ENCODE data around the gene ZNRF3.
A peak's percentile ranks its signal among the peaks of the same experiment; 100 is the strongest.

ZNRF3 gene

DNA sequence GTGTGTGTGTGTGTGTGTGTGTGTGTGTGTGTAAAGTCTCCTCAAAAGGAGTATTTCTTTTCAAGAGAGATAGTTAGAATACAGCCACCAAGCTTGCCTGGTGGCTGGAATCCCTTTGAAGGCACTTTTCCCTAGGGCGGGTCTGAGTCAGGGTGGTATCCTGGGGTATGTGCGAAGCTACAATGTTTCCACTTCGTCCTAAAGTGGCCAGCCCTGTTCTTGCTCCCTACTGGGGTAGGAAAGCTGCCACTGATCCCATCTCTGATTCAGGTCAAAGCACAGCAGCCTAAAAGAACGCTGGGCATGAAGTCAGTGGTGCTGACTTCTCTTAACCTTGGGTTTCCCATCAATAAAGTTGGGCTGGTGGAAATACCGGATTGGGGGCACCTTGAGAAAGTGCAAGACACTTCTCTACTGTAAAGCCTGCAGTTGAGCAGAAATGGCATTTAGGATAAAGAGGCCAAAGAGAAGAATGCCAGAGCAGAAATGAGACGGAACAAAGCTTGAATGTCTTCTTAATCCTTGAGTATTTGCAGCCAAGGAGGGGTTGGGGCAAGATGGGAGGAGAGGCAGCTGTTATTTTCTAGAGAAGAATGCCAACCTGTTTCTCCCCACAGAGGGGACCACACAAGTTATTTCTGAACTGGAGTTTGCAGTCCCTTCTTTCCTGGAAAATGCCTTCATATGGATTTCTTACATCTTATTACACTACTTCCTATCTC lies 35.3 kb downstream of the ZNRF3 start:
- DNase-seq (ENCODE audit: low read depth) = no peak
- TF ChIP-seq, protein P1, sequence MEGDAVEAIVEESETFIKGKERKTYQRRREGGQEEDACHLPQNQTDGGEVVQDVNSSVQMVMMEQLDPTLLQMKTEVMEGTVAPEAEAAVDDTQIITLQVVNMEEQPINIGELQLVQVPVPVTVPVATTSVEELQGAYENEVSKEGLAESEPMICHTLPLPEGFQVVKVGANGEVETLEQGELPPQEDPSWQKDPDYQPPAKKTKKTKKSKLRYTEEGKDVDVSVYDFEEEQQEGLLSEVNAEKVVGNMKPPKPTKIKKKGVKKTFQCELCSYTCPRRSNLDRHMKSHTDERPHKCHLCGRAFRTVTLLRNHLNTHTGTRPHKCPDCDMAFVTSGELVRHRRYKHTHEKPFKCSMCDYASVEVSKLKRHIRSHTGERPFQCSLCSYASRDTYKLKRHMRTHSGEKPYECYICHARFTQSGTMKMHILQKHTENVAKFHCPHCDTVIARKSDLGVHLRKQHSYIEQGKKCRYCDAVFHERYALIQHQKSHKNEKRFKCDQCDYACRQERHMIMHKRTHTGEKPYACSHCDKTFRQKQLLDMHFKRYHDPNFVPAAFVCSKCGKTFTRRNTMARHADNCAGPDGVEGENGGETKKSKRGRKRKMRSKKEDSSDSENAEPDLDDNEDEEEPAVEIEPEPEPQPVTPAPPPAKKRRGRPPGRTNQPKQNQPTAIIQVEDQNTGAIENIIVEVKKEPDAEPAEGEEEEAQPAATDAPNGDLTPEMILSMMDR (IDR thresholded peaks at IDR 0.05; ENCODE audit: low read depth, low read length, missing control alignments) = no peak
- in situ Hi-C loops (cut with HindIII; ENCODE audit: low sequenced_read_pairs) = no loop called here
- no peak overlapping the region for H3K4me3 ChIP-seq (ENCODE audit: low read depth, low read length)

DNA sequence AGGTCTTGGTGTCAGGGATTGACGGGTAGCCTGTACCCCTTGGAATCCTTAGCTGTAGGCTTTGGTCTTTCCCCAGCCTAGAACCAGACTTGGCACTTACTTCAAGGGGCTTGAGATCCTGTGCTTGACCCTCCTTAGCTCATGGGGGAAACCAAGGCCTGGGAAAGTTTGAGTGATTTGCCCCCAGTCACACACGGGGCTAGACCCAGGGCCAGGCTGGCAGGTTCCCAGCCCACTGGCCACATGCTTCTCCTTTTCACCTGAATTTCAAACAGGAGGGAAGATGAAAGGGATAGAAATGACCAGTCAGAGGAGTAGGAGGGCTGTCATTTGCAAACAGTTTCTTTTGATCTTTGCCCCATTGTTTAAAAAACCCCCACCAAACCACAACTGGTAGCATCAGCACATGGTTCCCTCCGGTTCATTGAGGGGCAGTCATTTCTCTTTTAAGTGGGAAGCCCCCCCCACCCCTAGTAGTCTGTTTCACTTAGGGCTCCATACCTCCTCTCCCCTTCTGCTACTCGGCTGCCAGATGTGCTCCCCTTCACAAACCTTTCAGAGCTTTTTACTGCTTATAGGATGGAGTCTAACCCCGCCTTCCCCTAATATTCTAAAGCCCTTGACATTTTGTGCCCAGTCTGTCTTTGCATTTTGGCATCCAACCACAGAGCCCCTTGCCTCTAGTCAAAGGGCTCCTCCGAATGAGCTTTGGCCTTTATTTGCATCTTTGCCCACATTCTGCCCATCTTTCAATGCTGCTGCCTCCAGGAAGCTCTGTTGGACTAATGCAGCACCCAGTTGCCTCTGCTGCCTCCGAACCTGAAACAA lies 37.6 kb downstream of the ZNRF3 start:
- TF ChIP-seq, protein P1 (IDR thresholded peaks at IDR 0.05; ENCODE audit: low read depth, low read length, missing control alignments) = no peak
- in situ Hi-C loops (cut with HindIII; ENCODE audit: low sequenced_read_pairs) = no loop called here

DNA sequence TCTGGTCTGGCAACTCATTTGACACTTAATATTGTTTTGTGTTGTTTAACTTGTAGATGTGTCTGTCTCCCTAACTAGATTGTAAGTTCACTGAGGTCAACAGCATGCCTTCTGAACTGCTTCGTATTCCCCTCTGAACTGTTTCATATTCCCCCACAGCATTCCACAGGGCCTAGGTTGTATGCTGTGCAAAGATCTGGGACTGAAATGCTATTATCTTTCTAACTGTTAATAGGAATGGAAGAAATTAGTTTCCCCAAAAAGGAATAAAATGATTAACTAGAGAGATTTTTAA lies 38.2 kb downstream of the ZNRF3 start:
- no peak overlapping the region for H3K4me3 ChIP-seq (ENCODE audit: low read depth, low read length)
- TF ChIP-seq, protein P1 (IDR thresholded peaks at IDR 0.05; ENCODE audit: low read depth, low read length, missing control alignments) = no peak
- in situ Hi-C loops (cut with HindIII; ENCODE audit: low sequenced_read_pairs) = no loop called here
- no peak for DNase-seq (ENCODE audit: low read depth)

More for the DNA sequence above, 37.6 kb downstream of the ZNRF3 start:
- DNase-seq (ENCODE audit: low read depth) = no peak
- H3K4me3 ChIP-seq (ENCODE audit: low read depth, low read length) = no peak overlapping the region

DNA sequence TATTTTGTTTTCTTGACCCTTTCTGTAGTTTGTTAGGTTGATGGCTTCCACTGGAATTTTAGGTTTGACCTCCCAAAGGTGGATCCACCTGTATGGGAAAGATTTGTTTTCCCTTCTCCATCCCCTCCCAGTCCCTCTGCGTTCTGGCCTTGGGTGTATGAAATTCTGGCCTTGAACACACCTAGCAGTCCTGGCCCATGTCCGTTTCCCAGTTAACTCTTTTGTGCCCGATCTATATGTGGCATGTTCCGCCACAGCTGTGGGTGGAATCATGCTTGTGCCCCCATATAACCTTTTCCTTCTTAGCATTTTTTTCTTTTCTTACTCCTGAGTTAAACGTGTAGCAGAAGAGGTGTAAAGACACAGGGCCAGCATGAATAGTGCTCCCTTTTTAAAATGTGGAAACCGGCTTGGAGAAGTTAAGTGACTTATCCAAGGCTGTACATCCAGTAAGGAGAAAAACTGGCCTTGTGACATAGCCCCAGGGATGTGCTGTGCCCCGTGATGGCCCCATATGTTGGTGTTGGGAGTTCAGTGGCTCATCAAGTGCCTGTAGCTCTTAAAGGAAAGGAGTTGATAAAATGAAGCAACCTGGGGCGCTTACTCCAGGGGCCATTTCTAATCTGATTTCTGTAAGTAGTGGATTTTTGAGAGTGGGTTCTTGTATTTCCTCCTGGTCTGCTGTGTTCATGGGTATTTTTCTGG lies 39.3 kb downstream of the ZNRF3 start:
- in situ Hi-C loops (cut with HindIII; ENCODE audit: low sequenced_read_pairs) = no loop called here
- no peak overlapping the region for H3K4me3 ChIP-seq (ENCODE audit: low read depth, low read length)
- no peak for DNase-seq (ENCODE audit: low read depth)
- TF ChIP-seq, protein P1 (IDR thresholded peaks at IDR 0.05; ENCODE audit: low read depth, low read length, missing control alignments) = no peak

DNA sequence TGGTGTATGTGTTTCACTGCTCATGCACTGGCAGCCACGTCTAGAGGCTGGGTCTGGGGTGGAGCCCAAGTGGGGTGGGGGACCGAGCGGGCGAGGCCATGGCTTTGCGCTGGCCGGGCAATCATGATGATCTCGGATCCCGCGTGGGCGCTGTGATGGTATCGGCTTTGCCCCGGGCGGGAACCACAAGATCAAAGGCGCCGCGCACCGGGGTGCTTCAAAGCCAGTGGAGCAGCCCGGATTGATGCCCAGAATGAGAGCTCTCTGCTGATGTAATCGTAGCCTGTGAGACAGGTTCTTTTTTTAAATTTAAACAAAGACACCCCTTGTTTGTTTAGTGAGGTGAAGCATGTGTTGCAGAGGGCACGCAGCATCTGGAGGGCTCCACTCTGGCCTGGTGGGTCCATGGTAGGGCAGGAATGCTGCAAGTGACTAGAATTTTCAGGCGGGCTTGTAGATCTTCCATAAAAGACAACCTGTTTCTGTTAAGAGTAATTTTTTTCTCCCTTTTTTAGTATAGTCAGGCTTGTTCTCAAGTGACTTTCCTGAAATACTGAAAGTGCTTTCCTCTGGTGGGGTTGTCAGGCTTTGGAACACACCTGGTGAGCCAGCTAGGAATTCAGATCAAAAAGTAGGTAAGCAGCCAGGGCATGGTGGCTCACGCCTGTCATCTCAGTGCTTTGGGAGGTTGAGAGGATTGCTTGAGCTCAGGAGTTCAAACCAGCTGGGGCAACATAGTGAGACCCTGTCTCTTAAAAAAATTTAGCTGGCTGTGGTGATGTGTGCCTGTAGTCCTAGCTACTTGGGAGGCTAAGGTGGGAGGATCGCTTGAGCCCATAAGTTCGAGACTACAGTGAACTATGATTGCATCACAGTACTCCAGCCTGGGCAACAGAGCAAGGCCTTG lies 40.7 kb downstream of the ZNRF3 start:
- in situ Hi-C loops (cut with HindIII; ENCODE audit: low sequenced_read_pairs) = no loop called here
- peak; percentile 27 for DNase-seq (ENCODE audit: low read depth)
- TF ChIP-seq, protein P1 (IDR thresholded peaks at IDR 0.05; ENCODE audit: low read depth, low read length, missing control alignments) = no peak
- no peak overlapping the region for H3K4me3 ChIP-seq (ENCODE audit: low read depth, low read length)

DNA sequence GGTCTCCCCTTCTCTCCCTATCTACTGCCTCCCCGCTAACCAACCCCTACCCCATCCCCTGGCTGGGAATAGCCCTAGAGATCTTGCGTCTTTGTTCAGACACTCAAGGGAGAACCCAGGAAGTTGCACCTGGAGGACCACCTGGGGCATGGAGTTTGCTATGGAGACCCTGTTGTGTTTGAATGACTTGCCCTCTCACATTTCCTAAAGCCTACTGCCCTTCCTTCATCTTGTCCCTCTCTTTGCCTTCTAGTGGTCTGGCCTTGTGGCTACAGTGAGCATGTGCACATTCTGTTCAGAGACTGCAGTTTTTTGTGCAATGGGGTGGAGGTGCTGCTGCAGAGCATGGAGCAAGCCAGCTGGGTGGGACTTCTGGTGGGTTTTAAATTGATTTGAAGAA lies 42.5 kb downstream of the ZNRF3 start:
- no peak for DNase-seq (ENCODE audit: low read depth)
- TF ChIP-seq, protein P1 (IDR thresholded peaks at IDR 0.05; ENCODE audit: low read depth, low read length, missing control alignments) = no peak
- in situ Hi-C loops (cut with HindIII; ENCODE audit: low sequenced_read_pairs) = no loop called here
- H3K4me3 ChIP-seq (ENCODE audit: low read depth, low read length) = no peak overlapping the region

All from astrocyte of the cerebellum (primary cell).